NK-92 (cell line): ENCODE measurements around the gene TSPAN13.

Experiments used
- DNase-seq: peaks from one replicate; lab custom pipeline; 2025; ENCODE audit not compliant: unreplicated experiment; lab: John Stamatoyannopoulos, UW

TSPAN13 gene

DNA sequence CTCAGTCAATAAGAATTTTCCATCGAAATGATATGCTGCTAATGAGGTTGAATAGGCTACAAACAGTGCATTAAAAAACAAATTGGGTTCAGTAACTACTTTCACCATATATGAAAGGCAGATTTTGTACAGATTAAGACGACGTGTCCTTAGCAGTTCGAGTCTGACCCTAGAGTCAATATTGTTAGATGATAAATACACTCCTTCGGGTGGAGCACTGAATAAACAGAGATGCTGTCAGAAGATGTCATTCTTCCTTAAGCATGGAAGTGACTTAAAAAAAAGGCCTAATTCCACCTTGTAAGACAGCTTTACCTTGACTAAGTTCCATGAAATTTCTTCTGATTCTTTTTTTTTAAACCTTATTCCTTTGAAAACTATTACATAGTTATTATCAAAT is 57.0 kb downstream of the TSPAN13 start:
- no peak for DNase-seq

DNA sequence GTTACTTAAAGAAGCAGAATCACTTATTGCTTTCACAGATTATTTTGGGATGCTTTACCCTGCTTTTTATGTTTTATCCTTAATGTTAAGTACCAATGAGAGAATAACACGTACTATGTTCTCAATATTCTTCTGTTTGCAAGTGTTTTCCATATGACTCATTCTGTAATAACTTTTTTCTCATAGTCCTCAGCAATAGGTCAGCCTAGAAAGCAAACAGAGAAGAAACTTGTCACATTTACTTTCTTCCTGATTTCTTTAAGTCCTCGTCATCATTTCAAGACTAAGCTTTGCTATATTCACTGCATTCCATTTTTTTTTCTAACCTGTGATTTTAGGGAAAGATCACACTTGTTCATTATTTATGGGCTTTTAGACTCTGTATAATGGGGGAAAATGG is 58.0 kb downstream of the TSPAN13 start:
- DNase-seq: no peak

DNA sequence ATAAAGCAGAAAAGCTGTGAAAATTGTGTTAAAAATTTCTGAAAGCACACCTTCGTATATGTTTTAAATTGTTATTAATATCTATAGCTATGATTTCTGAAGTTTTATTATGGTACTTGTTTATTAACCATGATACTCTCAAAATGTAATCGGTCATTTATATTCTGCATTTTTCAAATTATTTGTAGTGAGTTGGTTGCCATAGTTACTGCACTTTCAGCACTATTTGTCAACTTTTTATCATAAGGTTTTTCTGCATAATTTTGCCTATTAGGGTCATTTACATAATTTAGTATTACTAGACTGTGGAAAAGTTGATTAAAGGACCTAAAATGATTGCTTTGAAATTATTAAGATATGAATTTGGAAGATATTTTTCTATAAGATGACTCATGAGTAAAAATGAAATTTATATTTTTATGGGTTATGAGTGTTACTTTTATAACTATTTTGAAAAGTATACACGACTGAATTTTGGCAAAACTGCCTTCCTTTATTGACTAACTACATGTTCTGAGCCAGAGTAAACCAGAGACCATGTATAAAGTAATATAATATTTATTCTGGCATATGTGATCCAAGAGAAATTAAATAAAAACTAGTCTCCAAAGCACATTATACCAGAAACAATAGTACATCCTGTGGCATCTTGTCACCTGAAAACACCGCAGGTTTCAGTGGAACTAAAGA is 59.1 kb downstream of the TSPAN13 start:
- DNase-seq: no peak

DNA sequence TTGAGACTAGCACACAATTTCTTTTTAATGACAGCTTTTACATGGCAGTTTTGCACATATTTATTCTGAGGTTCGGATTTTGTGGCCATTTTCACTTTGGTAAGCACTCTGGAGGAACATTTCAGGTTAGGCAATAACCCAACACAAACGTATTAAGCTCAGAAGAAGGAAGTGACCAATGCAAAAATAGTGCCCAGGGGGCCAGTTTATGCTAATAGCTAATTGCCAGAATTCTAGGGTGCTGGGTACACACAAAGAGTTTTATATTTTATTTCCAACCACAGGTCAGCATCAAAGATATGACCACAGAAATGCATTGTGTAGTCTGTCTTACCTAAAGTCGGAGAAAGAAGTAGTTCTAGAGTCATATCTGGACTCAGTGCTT is 59.7 kb downstream of the TSPAN13 start:
- no peak for DNase-seq

DNA sequence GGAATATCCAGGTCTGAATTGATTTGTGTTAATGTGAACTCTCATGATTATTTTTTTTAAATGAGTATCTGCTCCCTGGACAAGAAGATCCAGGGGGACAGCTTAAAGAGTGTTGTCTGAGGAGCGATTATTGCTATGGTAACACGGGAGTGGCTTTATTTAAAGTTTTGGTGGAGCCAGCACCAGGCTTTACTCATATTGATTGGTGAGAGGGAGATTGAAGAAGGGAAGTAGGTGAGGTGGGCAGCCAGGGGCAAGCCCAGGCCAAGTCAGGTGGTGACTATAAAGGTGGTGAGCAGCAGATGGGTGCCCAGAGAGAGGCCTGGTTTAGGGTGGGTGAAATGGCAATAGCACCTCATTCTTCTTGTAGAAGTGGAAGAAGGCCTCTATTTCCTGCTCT is 61.4 kb downstream of the TSPAN13 start:
- DNase-seq: no peak

DNA sequence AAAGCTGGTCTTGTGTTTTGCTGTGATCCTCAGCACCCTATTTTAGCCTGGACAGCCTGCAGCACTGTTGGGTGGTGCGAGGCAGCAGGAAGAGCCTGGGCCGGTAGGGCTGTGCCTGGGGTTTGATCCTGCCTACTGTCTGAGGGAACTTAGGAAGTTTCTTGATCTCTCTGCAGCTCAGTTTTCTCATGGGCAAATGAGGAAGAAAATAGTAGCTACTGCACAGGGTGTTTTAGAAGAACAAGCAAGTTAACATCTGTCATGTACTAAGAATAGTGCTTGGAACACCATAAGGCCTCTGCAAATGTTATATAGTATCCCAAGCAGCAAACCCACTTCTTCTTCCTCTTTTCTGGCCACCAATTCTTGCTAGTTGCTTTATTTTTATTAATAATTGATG is 63.3 kb downstream of the TSPAN13 start:
- DNase-seq: no peak

DNA sequence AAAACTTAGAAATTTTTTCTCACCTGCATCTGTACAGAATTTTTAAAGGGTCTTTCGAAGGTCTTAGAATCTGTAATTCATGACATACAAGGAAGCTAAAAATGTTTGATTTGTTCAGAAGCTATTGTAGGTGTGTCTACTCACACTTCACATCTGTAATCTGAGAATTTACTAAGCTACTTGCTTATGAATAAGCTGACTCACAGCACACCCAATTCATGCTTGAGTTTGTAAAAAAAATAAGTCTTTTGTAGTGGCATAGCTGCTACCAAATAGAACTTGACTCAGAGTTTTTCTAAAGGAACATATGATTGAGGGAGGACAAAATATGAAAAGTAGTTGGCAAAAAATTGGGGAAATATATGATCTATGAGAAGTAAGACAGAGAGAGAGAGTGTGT is 64.0 kb downstream of the TSPAN13 start:
- no peak for DNase-seq

DNA sequence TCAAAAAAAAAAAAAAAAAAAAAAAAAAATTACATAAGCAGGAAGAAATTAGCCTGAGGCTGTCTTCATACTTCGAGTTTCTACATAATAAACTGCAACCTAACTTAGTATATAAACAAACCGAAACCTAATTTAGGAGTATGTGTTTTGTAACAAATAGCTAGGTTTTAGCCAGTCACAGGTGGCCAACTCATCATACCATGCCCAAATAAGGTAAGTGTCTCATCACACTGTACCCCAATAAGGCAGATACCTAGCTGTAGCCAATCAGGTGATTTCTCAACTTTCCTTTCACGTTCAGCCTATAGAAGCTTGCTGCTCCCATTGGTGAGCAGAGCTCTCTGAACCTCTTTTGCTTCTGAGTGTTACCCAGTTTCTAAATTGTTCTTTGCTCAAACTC is 65.2 kb downstream of the TSPAN13 start:
- DNase-seq: no peak

DNA sequence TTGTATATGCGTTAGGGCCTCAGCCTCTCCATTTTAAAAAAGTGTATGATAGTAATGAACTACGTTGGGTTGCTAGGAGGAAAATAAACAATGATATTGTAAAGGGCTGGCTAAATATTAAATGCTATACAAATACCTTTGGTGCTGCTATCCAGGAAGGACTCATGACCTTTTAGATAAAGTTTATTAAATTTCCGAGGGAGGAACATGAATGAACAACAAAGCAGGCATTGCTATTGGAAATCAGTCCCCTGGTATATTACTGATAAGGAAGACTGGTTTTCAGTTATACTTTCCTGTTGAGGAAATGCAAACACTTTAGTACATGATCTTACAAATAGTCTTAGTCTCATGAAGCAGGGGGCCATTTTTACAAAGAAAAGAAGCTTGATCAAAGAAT is 68.5 kb downstream of the TSPAN13 start:
- DNase-seq: no peak

DNA sequence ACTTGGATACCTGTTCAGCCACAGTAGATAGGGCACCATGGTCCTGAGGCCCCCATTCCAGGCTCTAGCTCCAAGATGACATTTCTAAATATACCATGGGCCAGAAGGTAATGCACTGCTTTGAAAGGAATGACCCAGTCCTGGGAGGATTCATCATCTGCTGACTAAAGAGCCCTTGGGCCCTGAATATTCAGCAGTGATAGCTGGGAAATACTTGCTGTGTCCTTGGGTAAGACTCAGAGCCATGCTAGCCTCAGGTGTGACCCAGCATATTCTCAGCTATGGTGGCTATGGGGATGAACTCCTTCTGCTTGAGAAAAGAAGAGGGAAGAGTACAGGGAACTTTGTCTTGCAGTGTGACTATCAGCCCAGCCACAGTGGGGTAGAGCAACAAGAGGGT is 72.5 kb downstream of the TSPAN13 start:
- no peak for DNase-seq

DNA sequence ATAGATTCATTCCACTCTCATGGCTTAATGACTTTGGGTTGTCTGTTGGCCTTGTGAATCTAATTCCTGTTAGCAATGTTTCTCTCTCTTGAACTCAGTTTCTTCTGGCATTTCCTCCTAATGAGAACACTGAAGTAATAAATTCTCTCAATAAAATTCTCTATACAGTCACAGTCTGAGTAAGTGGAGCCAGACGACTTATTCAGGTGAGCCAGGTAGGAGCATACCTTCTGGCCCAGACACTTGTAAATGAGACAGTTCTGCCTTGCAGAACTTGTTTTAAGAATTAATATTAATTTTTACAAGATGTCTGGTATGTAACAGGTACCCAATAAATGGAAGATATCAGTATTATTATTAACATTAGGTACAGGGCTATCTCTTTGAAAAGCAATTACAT is 79.8 kb downstream of the TSPAN13 start:
- no peak for DNase-seq
